HG03060 (cell line): ENCODE measurements around the gene RAD54L.
"Not testable (repeated sequence)": the region's sequence is repeated elsewhere in the genome, so short reads cannot be mapped to it uniquely, and the experiment has no call there.

Experiments
- ATAC-seq: cut with Tn5 transposase; IDR thresholded peaks from one replicate; pipeline ENCODE4 v1.9.1; 2021; ENCODE audit warnings: low read depth, moderate number of reproducible peaks; ENCODE audit not compliant: unreplicated experiment

The RAD54L gene

DNA sequence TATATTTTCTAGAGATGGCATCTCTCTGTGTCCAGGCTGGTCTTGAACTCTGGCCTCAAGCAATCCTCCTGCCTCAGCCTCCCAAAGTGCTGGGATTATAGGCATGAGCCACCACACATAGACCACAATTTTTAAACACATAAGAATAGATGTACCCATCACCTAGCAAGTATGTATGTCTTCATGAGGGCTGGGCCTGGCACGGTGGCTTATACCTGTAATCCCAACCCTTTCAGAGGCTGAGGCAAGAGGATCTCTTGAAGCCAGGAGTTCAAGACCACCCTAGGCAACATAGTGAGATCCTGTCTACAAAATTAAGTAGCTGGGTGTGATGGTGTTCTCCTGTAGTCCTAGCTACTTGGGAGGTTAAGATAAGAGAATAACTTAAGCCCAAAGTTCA is 69.8 kb downstream of the RAD54L start:
- no peak for ATAC-seq

DNA sequence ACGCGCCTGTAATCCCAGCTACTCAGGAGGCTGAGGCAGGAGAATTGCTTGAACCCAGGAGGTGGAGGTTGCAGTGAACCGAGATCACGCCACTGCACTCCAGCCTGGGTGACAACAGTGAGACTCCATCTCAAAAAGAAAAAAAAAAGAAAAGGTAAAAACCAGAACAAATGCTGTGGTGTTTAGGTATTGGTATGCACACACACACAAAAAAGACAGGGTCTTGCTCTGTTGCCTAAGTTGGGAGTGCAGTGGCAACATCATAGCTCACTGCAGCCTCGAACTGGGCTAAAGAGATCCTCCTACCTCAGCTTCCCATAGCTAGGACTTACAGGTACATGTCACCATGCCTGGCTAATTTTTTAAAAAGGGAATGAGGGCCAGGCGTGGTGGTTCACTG is 71.7 kb downstream of the RAD54L start:
- not testable (repeated sequence) for ATAC-seq

DNA sequence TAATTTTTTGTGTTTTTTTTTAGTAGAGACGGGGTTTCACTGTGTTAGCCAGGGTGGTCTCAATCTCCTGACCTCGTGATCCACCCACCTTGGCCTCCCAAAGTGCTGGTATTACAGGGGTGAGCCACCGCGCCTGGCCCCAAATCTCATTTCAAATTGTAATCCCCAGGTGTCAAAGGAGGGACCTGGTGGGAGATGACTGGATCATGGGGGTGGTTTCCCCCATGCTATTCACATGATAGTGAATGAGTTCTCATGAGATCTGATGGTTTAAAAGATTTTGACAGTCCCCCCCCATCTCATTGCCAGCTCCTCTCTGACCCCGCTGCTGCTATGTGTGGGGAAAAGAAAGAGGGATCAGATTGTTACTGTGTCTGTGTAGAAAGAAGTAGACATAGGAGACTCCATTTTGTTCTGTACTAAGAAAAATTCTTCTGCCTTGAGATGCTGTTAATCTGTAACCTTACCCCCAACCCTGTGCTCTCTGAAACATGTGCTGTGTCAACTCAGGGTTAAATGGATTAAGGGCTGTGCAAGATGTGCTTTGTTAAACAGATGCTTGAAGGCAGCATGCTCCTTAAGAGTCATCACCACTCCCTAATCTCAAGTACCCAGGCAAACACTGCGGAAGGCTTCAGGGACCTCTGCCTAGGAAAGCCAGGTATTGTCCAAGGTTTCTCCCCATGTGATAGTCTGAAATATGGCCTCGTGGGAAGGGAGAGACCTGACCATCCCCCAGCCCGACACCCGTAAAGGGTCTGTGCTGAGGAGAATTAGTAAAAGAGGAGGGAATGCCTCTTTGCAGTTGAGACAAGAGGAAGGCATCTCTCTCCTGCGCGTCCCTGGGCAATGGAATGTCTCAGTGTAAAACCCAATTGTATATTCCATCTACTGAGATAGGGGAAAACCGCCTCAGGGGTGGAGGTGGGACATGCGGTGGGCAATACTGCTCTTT is 72.7 kb downstream of the RAD54L start:
- not testable (repeated sequence) for ATAC-seq

DNA sequence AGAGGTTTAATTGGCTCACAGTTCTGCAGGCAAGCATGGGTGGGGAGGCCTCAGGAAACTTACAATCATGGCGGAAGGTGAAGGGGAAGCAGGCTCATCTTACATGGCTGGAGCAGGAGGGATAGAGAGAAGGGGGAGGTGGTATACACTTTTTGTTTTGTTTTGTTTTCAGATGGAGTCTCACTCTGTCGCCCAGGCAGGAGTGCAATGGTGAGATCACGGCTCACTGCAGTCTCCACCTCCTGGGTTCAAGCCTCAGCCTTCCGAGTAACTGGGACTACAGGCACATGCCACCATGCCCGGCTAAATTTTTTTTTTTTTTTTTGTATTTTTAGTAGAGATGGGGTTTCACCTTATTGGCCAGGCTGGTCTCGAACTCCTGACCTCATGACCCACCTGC is 74.6 kb downstream of the RAD54L start:
- ATAC-seq: not testable (repeated sequence)

DNA sequence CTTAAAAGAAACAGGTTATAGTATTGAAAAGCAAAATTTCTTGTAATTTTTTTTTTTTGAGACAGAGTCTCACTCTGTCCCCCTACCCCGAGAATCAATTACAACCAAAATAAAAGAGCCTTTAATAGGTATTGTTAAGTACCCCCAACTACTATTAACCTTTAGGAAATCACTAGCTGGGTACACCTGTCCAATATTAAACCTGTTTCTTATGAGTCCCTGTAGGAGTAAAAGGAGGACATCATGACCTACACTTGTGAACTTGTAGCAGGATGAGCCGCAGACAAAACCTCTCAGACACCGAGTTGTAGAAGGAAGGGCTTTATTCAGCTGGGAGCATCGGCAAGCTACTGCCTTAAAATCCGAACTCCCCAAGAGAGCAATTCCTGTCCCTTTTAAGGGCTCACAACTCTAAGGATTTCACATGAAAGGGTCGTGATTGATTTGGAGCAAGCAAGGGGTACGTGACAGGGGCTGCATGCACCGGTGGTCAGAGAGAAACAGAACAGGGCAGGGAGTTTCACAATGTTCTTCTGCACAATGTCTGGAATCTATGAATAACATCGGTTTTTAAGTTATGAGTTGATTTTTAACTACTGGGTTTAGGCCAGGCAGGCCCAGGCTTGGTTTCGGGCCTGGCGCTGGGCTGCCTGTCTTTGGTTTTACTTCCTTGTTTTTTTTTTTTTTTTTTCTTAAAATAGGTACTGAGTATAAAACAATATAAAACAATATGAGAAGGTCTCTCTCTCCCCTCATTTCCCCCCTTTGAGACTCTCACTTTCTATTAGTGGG is 77.9 kb downstream of the RAD54L start:
- ATAC-seq: peak; percentile 70
